ENCODE results near the gene PECR. TPM values are rescaled to one million over a fixed set of nuclear protein-coding genes. Genes with fewer than 3 reads are reported as not detected.
A peak's percentile ranks its signal among the peaks of the same experiment; 100 is the strongest.
"Not testable (repeated sequence)": the region's sequence is repeated elsewhere in the genome, so short reads cannot be mapped to it uniquely, and the experiment has no call there.

PECR gene
- total RNA-seq, 2 experiments from 2014 or later, result 17.0 to 20.8 TPM

GRCh38 chr2:216017365-216017764 is 64.2 kb downstream of the PECR start:
- intact Hi-C loops (cut with DNase I, micrococcal nuclease), result loop anchor here (2.0 to 10.0 kb wide), 4 partner anchors 15 to 1213 kb away; partner anchors contain the start of genes ATIC (in 2 of the 2) and BARD1 (in 1 of the 2)
- ChIA-PET CTCF (interaction anchor here (0.6 to 4.8 kb wide), 8 partner anchors 12 to 874 kb away, joined by 3 to 52 read pairs (median 4); no protein-coding TSS in a partner anchor), POLR2A (interaction anchor here (0.6 to 0.7 kb wide), 2 partner anchors 51 to 130 kb away, joined by 3 to 4 read pairs; no protein-coding TSS in a partner anchor)
- Mint-ChIP-seq H3K36me3 (ENCODE audit: low read depth) (peaks cover 5% of the 10 kb centered on the region), H3K4me3 (no peak overlapping the region), H3K27ac (peak overlapping the region; percentile 34), H3K27me3 (no peaks in the 10 kb centered on the region), H3K9me3 (ENCODE audit: low read depth) (peaks cover 3% of the 10 kb centered on the region), H3K4me1 (peaks cover 51% of the 10 kb centered on the region)
- ATAC-seq (peak; percentile 36), DNase-seq (peak; percentile 75)

- Mint-ChIP-seq H3K36me3 (ENCODE audit: low read depth) (peaks cover 5% of the 10 kb centered on the region), H3K27me3 (no peaks in the 10 kb centered on the region), H3K4me1 (peaks cover 56% of the 10 kb centered on the region), H3K4me3 (no peak overlapping the region), H3K9me3 (ENCODE audit: low read depth) (peaks cover 3% of the 10 kb centered on the region), H3K27ac (peak overlapping the region; percentile 82)
- ChIA-PET POLR2A (interaction anchor here (1.1 kb wide), 1 partner anchor 11 kb away, joined by 4 read pairs; no protein-coding TSS in a partner anchor), CTCF (interaction anchor here (0.9 to 4.8 kb wide), 12 partner anchors 9 to 98 kb away, joined by 3 to 52 read pairs (median 4); no protein-coding TSS in a partner anchor)
- DNase-seq (no peak), ATAC-seq (no peak)
- intact Hi-C loops (cut with DNase I, micrococcal nuclease), result loop anchor here (1.0 to 10.0 kb wide), 6 partner anchors 16 to 1212 kb away; partner anchors contain the start of genes ATIC (in 2 of the 2) and BARD1 (in 1 of the 2)
Observed at GRCh38 chr2:216016581-216016980, 65.0 kb downstream of the PECR start.

GRCh38 chr2:216015722-216016464 is 65.7 kb downstream of the PECR start:
- intact Hi-C loops (cut with DNase I, micrococcal nuclease), result loop anchor here (1.0 to 10.0 kb wide), 6 partner anchors 16 to 1211 kb away; partner anchors contain the start of genes ATIC (in 2 of the 2) and BARD1 (in 1 of the 2)
- Mint-ChIP-seq H3K4me3 (peak overlapping the region; percentile 15), H3K36me3 (ENCODE audit: low read depth) (peaks cover 5% of the 10 kb centered on the region), H3K27me3 (no peaks in the 10 kb centered on the region), H3K4me1 (peaks cover 59% of the 10 kb centered on the region), H3K27ac (peak overlapping the region; percentile 82), H3K9me3 (ENCODE audit: low read depth) (peaks cover 3% of the 10 kb centered on the region)
- POLR2A ChIA-PET, result interaction anchor here (0.6 to 1.1 kb wide), 3 partner anchors 10 to 333 kb away, joined by 3 to 6 read pairs (median 4); no protein-coding TSS in a partner anchor
- ATAC-seq (peak; percentile 87), DNase-seq (peak; percentile 77)
- CTCF ChIA-PET, result interaction anchor here (0.6 to 4.8 kb wide), 16 partner anchors 8 to 641 kb away, joined by 3 to 52 read pairs (median 4); no protein-coding TSS in a partner anchor

- Mint-ChIP-seq H3K9me3 (ENCODE audit: low read depth) (peaks cover 3% of the 10 kb centered on the region), H3K36me3 (ENCODE audit: low read depth) (peaks cover 5% of the 10 kb centered on the region), H3K27me3 (no peaks in the 10 kb centered on the region), H3K4me3 (no peak overlapping the region), H3K27ac (peak overlapping the region; percentile 82), H3K4me1 (peaks cover 59% of the 10 kb centered on the region)
- intact Hi-C loops (cut with DNase I, micrococcal nuclease), result loop anchor here (5.0 to 10.0 kb wide), 3 partner anchors 703 to 1210 kb away; partner anchors contain the start of genes ATIC (in 2 of the 2) and BARD1 (in 1 of the 2)
- ATAC-seq, result no peak
- POLR2A ChIA-PET, result interaction anchor here (0.6 kb wide), 1 partner anchor 95 kb away, joined by 6 read pairs; no protein-coding TSS in a partner anchor
- CTCF ChIA-PET, result interaction anchor here (0.6 to 4.8 kb wide), 5 partner anchors 9 to 69 kb away, joined by 3 to 52 read pairs (median 5); no protein-coding TSS in a partner anchor
- no peak for DNase-seq
Observed at GRCh38 chr2:216014986-216015385, 66.6 kb downstream of the PECR start.

- ChIA-PET POLR2A (no interaction called here), CTCF (interaction anchor here (0.7 to 1.1 kb wide), 2 partner anchors 45 to 64 kb away, joined by 3 to 4 read pairs; no protein-coding TSS in a partner anchor)
- no peak for DNase-seq
- H3K4me3 Mint-ChIP-seq, result peak overlapping the region; percentile 88
- intact Hi-C loops (cut with DNase I, micrococcal nuclease), result loop anchor here in 1 of 2 experiments (10.0 kb wide), 2 partner anchors 1209 to 1211 kb away; partner anchors contain the start of gene BARD1
- no peak for ATAC-seq
- peaks cover 3% of the 10 kb centered on the region for H3K9me3 Mint-ChIP-seq (ENCODE audit: low read depth)
- H3K4me1 Mint-ChIP-seq, result peaks cover 61% of the 10 kb centered on the region
- no peaks in the 10 kb centered on the region for H3K27me3 Mint-ChIP-seq
- H3K27ac Mint-ChIP-seq, result peak overlapping the region; percentile 56
- peaks cover 5% of the 10 kb centered on the region for H3K36me3 Mint-ChIP-seq (ENCODE audit: low read depth)
Observed at GRCh38 chr2:216014006-216014405, 67.6 kb downstream of the PECR start.

GRCh38 chr2:216013080-216013909 is 68.3 kb downstream of the PECR start, which contains the start of gene MREG:
MREG (minus strand) TSS chr2:216013551; CDS start chr2:216013327, 224 bp downstream.
- DNase-seq, result peak; percentile 94
- H3K4me3 Mint-ChIP-seq, result peak within 1 kb of the TSS; percentile 88
- intact Hi-C loops (cut with DNase I, micrococcal nuclease), result loop anchor here (1.0 to 10.0 kb wide), 5 partner anchors 31 to 1212 kb away; partner anchors contain the start of gene BARD1 (in 1 of the 2)
- ChIA-PET POLR2A (no interaction called here), CTCF (interaction anchor here (0.7 to 2.7 kb wide), 4 partner anchors 9 to 63 kb away, joined by 3 to 15 read pairs (median 4); no protein-coding TSS in a partner anchor)
- H3K4me1 Mint-ChIP-seq, result peaks cover 60% of the 10 kb centered on the region
- no peaks in the 10 kb centered on the region for H3K27me3 Mint-ChIP-seq
- ATAC-seq, result peak; percentile 70
- peak within 1 kb of the TSS; percentile 81 for H3K27ac Mint-ChIP-seq
- no peaks in the 10 kb centered on the region for H3K36me3 Mint-ChIP-seq (ENCODE audit: low read depth)
- H3K9me3 Mint-ChIP-seq (ENCODE audit: low read depth), result no peaks in the 10 kb centered on the region

GRCh38 chr2:216012830-216013079 is 68.9 kb downstream of the PECR start:
- H3K9me3 Mint-ChIP-seq (ENCODE audit: low read depth), result no peaks in the 10 kb centered on the region
- H3K27me3 Mint-ChIP-seq, result no peaks in the 10 kb centered on the region
- intact Hi-C loops (cut with DNase I, micrococcal nuclease), result loop anchor here (1.0 to 10.0 kb wide), 5 partner anchors 30 to 1212 kb away; partner anchors contain the start of gene BARD1 (in 1 of the 2)
- peak overlapping the region; percentile 81 for H3K27ac Mint-ChIP-seq
- peak overlapping the region; percentile 88 for H3K4me3 Mint-ChIP-seq
- ChIA-PET POLR2A (no interaction called here), CTCF (interaction anchor here (1.1 to 2.7 kb wide), 4 partner anchors 10 to 65 kb away, joined by 4 to 15 read pairs (median 4); no protein-coding TSS in a partner anchor)
- ATAC-seq, result no peak
- DNase-seq, result no peak
- peaks cover 59% of the 10 kb centered on the region for H3K4me1 Mint-ChIP-seq
- no peaks in the 10 kb centered on the region for H3K36me3 Mint-ChIP-seq (ENCODE audit: low read depth)

GRCh38 chr2:216012133-216012829 is 69.3 kb downstream of the PECR start:
- no peaks in the 10 kb centered on the region for H3K27me3 Mint-ChIP-seq
- H3K36me3 Mint-ChIP-seq (ENCODE audit: low read depth), result no peaks in the 10 kb centered on the region
- H3K27ac Mint-ChIP-seq, result peak overlapping the region; percentile 81
- ATAC-seq, result no peak
- peak overlapping the region; percentile 88 for H3K4me3 Mint-ChIP-seq
- ChIA-PET CTCF (interaction anchor here (1.2 to 2.7 kb wide), 4 partner anchors 10 to 64 kb away, joined by 3 to 15 read pairs (median 4); no protein-coding TSS in a partner anchor), POLR2A (no interaction called here)
- H3K4me1 Mint-ChIP-seq, result peaks cover 55% of the 10 kb centered on the region
- intact Hi-C loops (cut with DNase I, micrococcal nuclease), result loop anchor here (2.0 to 10.0 kb wide), 4 partner anchors 41 to 1213 kb away; partner anchors contain the start of gene BARD1 (in 1 of the 2)
- no peak for DNase-seq
- no peaks in the 10 kb centered on the region for H3K9me3 Mint-ChIP-seq (ENCODE audit: low read depth)

- H3K4me1 Mint-ChIP-seq, result peaks cover 55% of the 10 kb centered on the region
- H3K9me3 Mint-ChIP-seq (ENCODE audit: low read depth); ATAC-seq; DNase-seq; H3K4me3 Mint-ChIP-seq; H3K27me3 Mint-ChIP-seq; H3K36me3 Mint-ChIP-seq (ENCODE audit: low read depth); intact Hi-C loops (cut with DNase I, micrococcal nuclease); H3K27ac Mint-ChIP-seq: not testable (repeated sequence)
- ChIA-PET POLR2A (interaction anchor here (0.6 kb wide), 1 partner anchor 23 kb away, joined by 3 read pairs; no protein-coding TSS in a partner anchor), CTCF (interaction anchor here (1.4 to 1.8 kb wide), 2 partner anchors 14 to 24 kb away, joined by 3 to 4 read pairs; no protein-coding TSS in a partner anchor)
Observed at GRCh38 chr2:216009215-216009614, 72.4 kb downstream of the PECR start.

- H3K27me3 Mint-ChIP-seq, result no peaks in the 10 kb centered on the region
- no peaks in the 10 kb centered on the region for H3K9me3 Mint-ChIP-seq (ENCODE audit: low read depth)
- no peak for DNase-seq
- H3K27ac Mint-ChIP-seq, result no peak overlapping the region
- POLR2A ChIA-PET, result no interaction called here
- ATAC-seq, result no peak
- H3K36me3 Mint-ChIP-seq (ENCODE audit: low read depth), result no peaks in the 10 kb centered on the region
- CTCF ChIA-PET, result interaction anchor here (0.8 to 1.8 kb wide), 3 partner anchors 15 to 58 kb away, joined by 3 to 4 read pairs (median 3); no protein-coding TSS in a partner anchor
- intact Hi-C loops (cut with DNase I, micrococcal nuclease), result no loop called here
- no peak overlapping the region for H3K4me3 Mint-ChIP-seq
- peaks cover 57% of the 10 kb centered on the region for H3K4me1 Mint-ChIP-seq
Observed at GRCh38 chr2:216008387-216008786, 73.2 kb downstream of the PECR start.
